Measurements from ENCODE around the gene TUBD1. TPM values are rescaled to one million over a fixed set of nuclear protein-coding genes. Genes with fewer than 3 reads are reported as not detected.

The TUBD1 gene
- total RNA-seq, 1 experiment from 2014 or later = 7.3 TPM

- Histone ChIP-seq H3K9me3 (ENCODE audit: low read length) (no peaks in the 10 kb centered on the region), H3K4me3 (ENCODE audit: low read length) (no peak overlapping the region), H3K4me2 (ENCODE audit: low read depth, low read length, poor library complexity, severe bottlenecking) (no peak overlapping the region), H3K27ac (ENCODE audit: low read length) (no peak overlapping the region), H4K20me1 (ENCODE audit: insufficient read depth, low read depth, low read length) (no peaks in the 10 kb centered on the region), H3K79me2 (ENCODE audit: low read length) (no peaks in the 10 kb centered on the region), H3K4me1 (ENCODE audit: low read length) (no peaks in the 10 kb centered on the region), H3K9ac (ENCODE audit: low read length) (no peak overlapping the region), H3K9me2 (replicated peaks; ENCODE audit: insufficient read depth, low read length) (no peaks in the 10 kb centered on the region), H3K36me3 (ENCODE audit: insufficient read depth, low read length) (peaks cover 8% of the 10 kb centered on the region; the same call in 1 of the 2 replicates), H3K27me3 (ENCODE audit: low read length) (no peaks in the 10 kb centered on the region), H2AFZ (ENCODE audit: low read length) (no peak overlapping the region)
- DNase-seq = no peak
Observed at GRCh38 chr17:59872351-59872750, 20.4 kb downstream of the TUBD1 start.

- Histone ChIP-seq H3K9me2 (replicated peaks; ENCODE audit: insufficient read depth, low read length) (no peaks in the 10 kb centered on the region), H3K9ac (ENCODE audit: low read length) (no peak overlapping the region), H3K9me3 (ENCODE audit: low read length) (no peaks in the 10 kb centered on the region), H2AFZ (ENCODE audit: low read length) (no peak overlapping the region), H3K79me2 (ENCODE audit: low read length) (no peaks in the 10 kb centered on the region), H3K27me3 (ENCODE audit: low read length) (no peaks in the 10 kb centered on the region), H4K20me1 (ENCODE audit: insufficient read depth, low read depth, low read length) (no peaks in the 10 kb centered on the region), H3K4me3 (ENCODE audit: low read length) (no peak overlapping the region), H3K27ac (ENCODE audit: low read length) (no peak overlapping the region), H3K4me2 (ENCODE audit: low read depth, low read length, poor library complexity, severe bottlenecking) (no peak overlapping the region), H3K4me1 (ENCODE audit: low read length) (no peaks in the 10 kb centered on the region), H3K36me3 (ENCODE audit: insufficient read depth, low read length) (peaks cover 4% of the 10 kb centered on the region; the same call in 1 of the 2 replicates)
- DNase-seq = no peak
Observed at GRCh38 chr17:59870482-59870881, 22.3 kb downstream of the TUBD1 start.

GRCh38 chr17:59869941-59870218 is 22.9 kb downstream of the TUBD1 start:
- Histone ChIP-seq H3K36me3 (ENCODE audit: insufficient read depth, low read length) (0 out of 2 replicates have a peak, but pooled peaks cover 4% of the 10 kb centered on the region), H3K79me2 (ENCODE audit: low read length) (no peaks in the 10 kb centered on the region), H3K4me1 (ENCODE audit: low read length) (no peaks in the 10 kb centered on the region), H3K4me2 (ENCODE audit: low read depth, low read length, poor library complexity, severe bottlenecking) (no peak overlapping the region), H3K9me2 (replicated peaks; ENCODE audit: insufficient read depth, low read length) (no peaks in the 10 kb centered on the region), H3K27ac (ENCODE audit: low read length) (no peak overlapping the region), H3K9ac (ENCODE audit: low read length) (no peak overlapping the region), H3K4me3 (ENCODE audit: low read length) (no peak overlapping the region), H3K9me3 (ENCODE audit: low read length) (no peaks in the 10 kb centered on the region), H3K27me3 (ENCODE audit: low read length) (no peaks in the 10 kb centered on the region), H4K20me1 (ENCODE audit: insufficient read depth, low read depth, low read length) (no peaks in the 10 kb centered on the region), H2AFZ (ENCODE audit: low read length) (no peak overlapping the region)
- no peak for DNase-seq

GRCh38 chr17:59863616-59864015 is 29.1 kb downstream of the TUBD1 start:
- no peak overlapping the region for H3K4me2 ChIP-seq (ENCODE audit: low read depth, low read length, poor library complexity, severe bottlenecking)
- H3K4me1 ChIP-seq (ENCODE audit: low read length) = no peaks in the 10 kb centered on the region
- H3K27ac ChIP-seq (ENCODE audit: low read length) = no peak overlapping the region
- H3K9me2 ChIP-seq (replicated peaks; ENCODE audit: insufficient read depth, low read length) = no peaks in the 10 kb centered on the region
- no peak overlapping the region for H3K4me3 ChIP-seq (ENCODE audit: low read length)
- no peaks in the 10 kb centered on the region for H3K9me3 ChIP-seq (ENCODE audit: low read length)
- no peak overlapping the region for H2AFZ ChIP-seq (ENCODE audit: low read length)
- no peak for DNase-seq
- no peak overlapping the region for H3K9ac ChIP-seq (ENCODE audit: low read length)
- H3K79me2 ChIP-seq (ENCODE audit: low read length) = no peaks in the 10 kb centered on the region
- H3K27me3 ChIP-seq (ENCODE audit: low read length) = no peaks in the 10 kb centered on the region
- no peaks in the 10 kb centered on the region for H4K20me1 ChIP-seq (ENCODE audit: insufficient read depth, low read depth, low read length)
- H3K36me3 ChIP-seq (ENCODE audit: insufficient read depth, low read length) = peaks cover 7% of the 10 kb centered on the region; the same call in 1 of the 2 replicates

- Histone ChIP-seq H2AFZ (ENCODE audit: low read length) (no peak overlapping the region), H3K4me1 (ENCODE audit: low read length) (no peaks in the 10 kb centered on the region), H3K27me3 (ENCODE audit: low read length) (no peaks in the 10 kb centered on the region), H3K4me3 (ENCODE audit: low read length) (no peak overlapping the region), H3K9ac (ENCODE audit: low read length) (no peak overlapping the region), H3K79me2 (ENCODE audit: low read length) (no peaks in the 10 kb centered on the region), H3K36me3 (ENCODE audit: insufficient read depth, low read length) (peaks cover 7% of the 10 kb centered on the region; the same call in 1 of the 2 replicates), H3K27ac (ENCODE audit: low read length) (no peak overlapping the region), H4K20me1 (ENCODE audit: insufficient read depth, low read depth, low read length) (no peaks in the 10 kb centered on the region), H3K4me2 (ENCODE audit: low read depth, low read length, poor library complexity, severe bottlenecking) (no peak overlapping the region), H3K9me2 (replicated peaks; ENCODE audit: insufficient read depth, low read length) (no peaks in the 10 kb centered on the region), H3K9me3 (ENCODE audit: low read length) (no peaks in the 10 kb centered on the region)
- DNase-seq = peak; percentile 74
Observed at GRCh38 chr17:59859444-59860025, 33.2 kb downstream of the TUBD1 start.

- Histone ChIP-seq H3K27me3 (ENCODE audit: low read length) (no peaks in the 10 kb centered on the region), H3K36me3 (ENCODE audit: insufficient read depth, low read length) (peaks cover 7% of the 10 kb centered on the region; the same call in 1 of the 2 replicates), H3K4me1 (ENCODE audit: low read length) (no peaks in the 10 kb centered on the region), H2AFZ (ENCODE audit: low read length) (no peak overlapping the region), H3K79me2 (ENCODE audit: low read length) (no peaks in the 10 kb centered on the region), H3K9me2 (replicated peaks; ENCODE audit: insufficient read depth, low read length) (no peaks in the 10 kb centered on the region), H3K27ac (ENCODE audit: low read length) (no peak overlapping the region), H3K4me3 (ENCODE audit: low read length) (no peak overlapping the region), H4K20me1 (ENCODE audit: insufficient read depth, low read depth, low read length) (no peaks in the 10 kb centered on the region), H3K9ac (ENCODE audit: low read length) (no peak overlapping the region), H3K9me3 (ENCODE audit: low read length) (no peaks in the 10 kb centered on the region), H3K4me2 (ENCODE audit: low read depth, low read length, poor library complexity, severe bottlenecking) (no peak overlapping the region)
- no peak for DNase-seq
Observed at GRCh38 chr17:59858932-59859331, 33.8 kb downstream of the TUBD1 start.

- Histone ChIP-seq H4K20me1 (ENCODE audit: insufficient read depth, low read depth, low read length) (no peaks in the 10 kb centered on the region), H3K9me3 (ENCODE audit: low read length) (no peaks in the 10 kb centered on the region), H3K27me3 (ENCODE audit: low read length) (no peaks in the 10 kb centered on the region), H3K4me1 (ENCODE audit: low read length) (no peaks in the 10 kb centered on the region), H3K36me3 (ENCODE audit: insufficient read depth, low read length) (0 out of 2 replicates have a peak, but pooled peaks cover 4% of the 10 kb centered on the region), H3K4me2 (ENCODE audit: low read depth, low read length, poor library complexity, severe bottlenecking) (no peak overlapping the region), H3K9me2 (replicated peaks; ENCODE audit: insufficient read depth, low read length) (no peaks in the 10 kb centered on the region), H3K4me3 (ENCODE audit: low read length) (no peak overlapping the region), H3K79me2 (ENCODE audit: low read length) (no peaks in the 10 kb centered on the region), H3K27ac (ENCODE audit: low read length) (no peak overlapping the region), H3K9ac (ENCODE audit: low read length) (no peak overlapping the region), H2AFZ (ENCODE audit: low read length) (no peak overlapping the region)
- DNase-seq = no peak
Observed at GRCh38 chr17:59858167-59858816, 34.5 kb downstream of the TUBD1 start.

- no peaks in the 10 kb centered on the region for H3K9me3 ChIP-seq (ENCODE audit: low read length)
- no peak overlapping the region for H3K4me2 ChIP-seq (ENCODE audit: low read depth, low read length, poor library complexity, severe bottlenecking)
- no peak overlapping the region for H2AFZ ChIP-seq (ENCODE audit: low read length)
- DNase-seq = no peak
- H3K79me2 ChIP-seq (ENCODE audit: low read length) = no peaks in the 10 kb centered on the region
- no peaks in the 10 kb centered on the region for H3K9me2 ChIP-seq (replicated peaks; ENCODE audit: insufficient read depth, low read length)
- H3K27ac ChIP-seq (ENCODE audit: low read length) = no peak overlapping the region
- no peaks in the 10 kb centered on the region for H3K4me1 ChIP-seq (ENCODE audit: low read length)
- H3K36me3 ChIP-seq (ENCODE audit: insufficient read depth, low read length) = no peaks in the 10 kb centered on the region
- no peak overlapping the region for H3K9ac ChIP-seq (ENCODE audit: low read length)
- no peaks in the 10 kb centered on the region for H4K20me1 ChIP-seq (ENCODE audit: insufficient read depth, low read depth, low read length)
- no peak overlapping the region for H3K4me3 ChIP-seq (ENCODE audit: low read length)
- no peaks in the 10 kb centered on the region for H3K27me3 ChIP-seq (ENCODE audit: low read length)
Observed at GRCh38 chr17:59856859-59857794, 35.6 kb downstream of the TUBD1 start.

All from Karpas-422 (cell line).